Measurements from ENCODE around the gene CTNNA2. TPM values are rescaled to one million over a fixed set of nuclear protein-coding genes. Genes with fewer than 3 reads are reported as not detected.

Gene CTNNA2
- total RNA-seq, 1 experiment from 2014 or later = 0.54 TPM

DNA sequence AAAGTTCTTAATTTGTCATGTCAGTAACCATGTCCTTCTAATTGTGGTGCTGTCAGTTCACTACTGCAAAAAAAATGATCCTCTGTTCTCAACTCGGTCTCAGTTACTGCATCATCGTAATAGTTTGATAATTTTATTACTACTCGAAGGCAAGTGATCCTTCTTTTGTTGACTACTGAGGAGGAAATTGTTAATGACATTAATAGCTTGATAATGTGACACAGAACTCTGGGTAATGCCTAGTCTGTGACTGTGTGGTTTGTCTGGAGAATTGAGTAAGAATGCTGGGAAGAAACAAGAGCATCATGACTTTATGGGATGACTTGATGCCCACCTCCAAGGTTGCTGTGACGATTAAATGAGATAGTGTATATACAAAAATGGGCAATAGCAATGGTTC, 524.5 kb downstream of the CTNNA2 start:
- in situ Hi-C loops (cut with HindIII; ENCODE audit: low pct_unique_long_range_greater_than_20kb, low sequenced_read_pairs) = no loop called here
- no peak overlapping the region for H3K4me3 ChIP-seq (ENCODE audit: low read depth in 2 of 2, low read length in 2 of 2)
- DNase-seq (ENCODE audit: low read depth, low spot score) (no peak), ATAC-seq (no peak)
- no peaks in the 10 kb centered on the region for H3K36me3 ChIP-seq (ENCODE audit: control insufficient read depth, insufficient read depth, low read length)
- POLR2A ChIA-PET = no interaction called here
- no peaks in the 10 kb centered on the region for H3K27me3 ChIP-seq (ENCODE audit: control insufficient read depth, insufficient read depth, low read length)
- no TSS peak for BruUV-seq (replicated peaks)
- intact Hi-C loops (cut with micrococcal nuclease; ENCODE audit: unreplicated experiment) = no loop called here
- no peak overlapping the region for H3K27ac ChIP-seq (ENCODE audit: low read length)
- CTCF ChIA-PET = no interaction called here
- TF ChIP-seq SIN3A (IDR thresholded peaks at IDR 0.05; ENCODE audit: borderline replicate concordance, insufficient read depth, low read depth, low read length) (no peak), TCF7L2 (IDR thresholded peaks at IDR 0.05; ENCODE audit: low read depth, low read length) (no peak), POLR2AphosphoS5 (IDR thresholded peaks at IDR 0.05; ENCODE audit: low read depth, low read length) (no peak)
- TF ChIP-seq, protein P1, sequence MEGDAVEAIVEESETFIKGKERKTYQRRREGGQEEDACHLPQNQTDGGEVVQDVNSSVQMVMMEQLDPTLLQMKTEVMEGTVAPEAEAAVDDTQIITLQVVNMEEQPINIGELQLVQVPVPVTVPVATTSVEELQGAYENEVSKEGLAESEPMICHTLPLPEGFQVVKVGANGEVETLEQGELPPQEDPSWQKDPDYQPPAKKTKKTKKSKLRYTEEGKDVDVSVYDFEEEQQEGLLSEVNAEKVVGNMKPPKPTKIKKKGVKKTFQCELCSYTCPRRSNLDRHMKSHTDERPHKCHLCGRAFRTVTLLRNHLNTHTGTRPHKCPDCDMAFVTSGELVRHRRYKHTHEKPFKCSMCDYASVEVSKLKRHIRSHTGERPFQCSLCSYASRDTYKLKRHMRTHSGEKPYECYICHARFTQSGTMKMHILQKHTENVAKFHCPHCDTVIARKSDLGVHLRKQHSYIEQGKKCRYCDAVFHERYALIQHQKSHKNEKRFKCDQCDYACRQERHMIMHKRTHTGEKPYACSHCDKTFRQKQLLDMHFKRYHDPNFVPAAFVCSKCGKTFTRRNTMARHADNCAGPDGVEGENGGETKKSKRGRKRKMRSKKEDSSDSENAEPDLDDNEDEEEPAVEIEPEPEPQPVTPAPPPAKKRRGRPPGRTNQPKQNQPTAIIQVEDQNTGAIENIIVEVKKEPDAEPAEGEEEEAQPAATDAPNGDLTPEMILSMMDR (IDR thresholded peaks at IDR 0.05) = no peak
- TF ChIP-seq, protein P2, sequence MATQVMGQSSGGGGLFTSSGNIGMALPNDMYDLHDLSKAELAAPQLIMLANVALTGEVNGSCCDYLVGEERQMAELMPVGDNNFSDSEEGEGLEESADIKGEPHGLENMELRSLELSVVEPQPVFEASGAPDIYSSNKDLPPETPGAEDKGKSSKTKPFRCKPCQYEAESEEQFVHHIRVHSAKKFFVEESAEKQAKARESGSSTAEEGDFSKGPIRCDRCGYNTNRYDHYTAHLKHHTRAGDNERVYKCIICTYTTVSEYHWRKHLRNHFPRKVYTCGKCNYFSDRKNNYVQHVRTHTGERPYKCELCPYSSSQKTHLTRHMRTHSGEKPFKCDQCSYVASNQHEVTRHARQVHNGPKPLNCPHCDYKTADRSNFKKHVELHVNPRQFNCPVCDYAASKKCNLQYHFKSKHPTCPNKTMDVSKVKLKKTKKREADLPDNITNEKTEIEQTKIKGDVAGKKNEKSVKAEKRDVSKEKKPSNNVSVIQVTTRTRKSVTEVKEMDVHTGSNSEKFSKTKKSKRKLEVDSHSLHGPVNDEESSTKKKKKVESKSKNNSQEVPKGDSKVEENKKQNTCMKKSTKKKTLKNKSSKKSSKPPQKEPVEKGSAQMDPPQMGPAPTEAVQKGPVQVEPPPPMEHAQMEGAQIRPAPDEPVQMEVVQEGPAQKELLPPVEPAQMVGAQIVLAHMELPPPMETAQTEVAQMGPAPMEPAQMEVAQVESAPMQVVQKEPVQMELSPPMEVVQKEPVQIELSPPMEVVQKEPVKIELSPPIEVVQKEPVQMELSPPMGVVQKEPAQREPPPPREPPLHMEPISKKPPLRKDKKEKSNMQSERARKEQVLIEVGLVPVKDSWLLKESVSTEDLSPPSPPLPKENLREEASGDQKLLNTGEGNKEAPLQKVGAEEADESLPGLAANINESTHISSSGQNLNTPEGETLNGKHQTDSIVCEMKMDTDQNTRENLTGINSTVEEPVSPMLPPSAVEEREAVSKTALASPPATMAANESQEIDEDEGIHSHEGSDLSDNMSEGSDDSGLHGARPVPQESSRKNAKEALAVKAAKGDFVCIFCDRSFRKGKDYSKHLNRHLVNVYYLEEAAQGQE (IDR thresholded peaks at IDR 0.05; ENCODE audit: insufficient read depth in 1 of 2, low read depth in 2 of 2, low read length in 1 of 2) = no peak
- H3K4me1 ChIP-seq (ENCODE audit: control insufficient read depth, insufficient read depth, low read length) = no peaks in the 10 kb centered on the region
- H3K9me3 ChIP-seq (ENCODE audit: control insufficient read depth, insufficient read depth, low read depth, low read length) = no peaks in the 10 kb centered on the region

DNA sequence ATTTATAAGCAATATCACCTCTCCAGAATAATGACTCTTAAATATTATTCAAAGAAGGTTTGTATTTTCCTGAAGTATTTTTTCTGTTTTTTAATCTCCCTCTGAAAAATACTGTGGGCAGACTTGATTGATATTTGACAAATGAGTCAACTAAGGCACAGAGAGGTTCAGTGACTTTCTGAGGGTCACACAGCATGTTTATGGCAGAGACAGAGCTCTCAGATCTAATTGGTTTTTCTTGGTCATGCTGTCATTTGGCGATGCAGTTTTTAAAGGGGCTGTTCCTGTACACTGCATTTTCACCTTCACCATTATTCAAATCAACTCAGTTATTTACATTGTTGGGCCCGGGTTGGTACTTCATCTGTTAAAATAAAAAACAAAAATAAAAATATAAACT, 527.4 kb downstream of the CTNNA2 start:
- no peaks in the 10 kb centered on the region for H3K27me3 ChIP-seq (ENCODE audit: control insufficient read depth, insufficient read depth, low read length)
- H3K27ac ChIP-seq (ENCODE audit: low read length) = no peak overlapping the region
- TF ChIP-seq, protein P1 (IDR thresholded peaks at IDR 0.05) = no peak
- TF ChIP-seq SIN3A (IDR thresholded peaks at IDR 0.05; ENCODE audit: borderline replicate concordance, insufficient read depth, low read depth, low read length) (no peak), TCF7L2 (IDR thresholded peaks at IDR 0.05; ENCODE audit: low read depth, low read length) (no peak)
- TF ChIP-seq, protein P2 (IDR thresholded peaks at IDR 0.05; ENCODE audit: insufficient read depth in 1 of 2, low read depth in 2 of 2, low read length in 1 of 2) = no peak
- no peaks in the 10 kb centered on the region for H3K4me1 ChIP-seq (ENCODE audit: control insufficient read depth, insufficient read depth, low read length)
- ATAC-seq (no peak), DNase-seq (ENCODE audit: low read depth, low spot score) (no peak)
- intact Hi-C loops (cut with micrococcal nuclease; ENCODE audit: unreplicated experiment) (no loop called here), in situ Hi-C loops (cut with HindIII; ENCODE audit: low pct_unique_long_range_greater_than_20kb, low sequenced_read_pairs) (no loop called here)
- ChIA-PET CTCF (no interaction called here), POLR2A (no interaction called here)
- no peaks in the 10 kb centered on the region for H3K36me3 ChIP-seq (ENCODE audit: control insufficient read depth, insufficient read depth, low read length)
- BruUV-seq (replicated peaks) = no TSS peak
- H3K4me3 ChIP-seq (ENCODE audit: low read depth in 2 of 2, low read length in 2 of 2) = no peak overlapping the region
- no peaks in the 10 kb centered on the region for H3K9me3 ChIP-seq (ENCODE audit: control insufficient read depth, insufficient read depth, low read depth, low read length)

All from Panc1 (cell line).